Measurements from ENCODE around the gene SLC31A2.
A peak's percentile ranks its signal among the peaks of the same experiment; 100 is the strongest.
"Not testable (repeated sequence)": the region's sequence is repeated elsewhere in the genome, so short reads cannot be mapped to it uniquely, and the experiment has no call there.

SLC31A2 gene, protein sequence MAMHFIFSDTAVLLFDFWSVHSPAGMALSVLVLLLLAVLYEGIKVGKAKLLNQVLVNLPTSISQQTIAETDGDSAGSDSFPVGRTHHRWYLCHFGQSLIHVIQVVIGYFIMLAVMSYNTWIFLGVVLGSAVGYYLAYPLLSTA

GRCh38 chr9:113150670-113151611, at the start of gene SLC31A2:
Gene SLC31A2 (plus strand): TSS chr9:113151007. CDS start chr9:113151075, 68 bp downstream.
- peaks cover 26% of the 10 kb centered on the region for H3K4me1 Mint-ChIP-seq (ENCODE audit: low read depth)
- no peaks in the 10 kb centered on the region for H3K9me3 Mint-ChIP-seq
- H3K36me3 Mint-ChIP-seq (ENCODE audit: low read depth): peaks cover 6% of the 10 kb centered on the region
- H3K27ac Mint-ChIP-seq: no peak within 1 kb of the TSS
- peaks cover 5% of the 10 kb centered on the region for H3K27me3 Mint-ChIP-seq (ENCODE audit: low read depth)
- H3K4me3 Mint-ChIP-seq: peak within 1 kb of the TSS; percentile 73

DNA sequence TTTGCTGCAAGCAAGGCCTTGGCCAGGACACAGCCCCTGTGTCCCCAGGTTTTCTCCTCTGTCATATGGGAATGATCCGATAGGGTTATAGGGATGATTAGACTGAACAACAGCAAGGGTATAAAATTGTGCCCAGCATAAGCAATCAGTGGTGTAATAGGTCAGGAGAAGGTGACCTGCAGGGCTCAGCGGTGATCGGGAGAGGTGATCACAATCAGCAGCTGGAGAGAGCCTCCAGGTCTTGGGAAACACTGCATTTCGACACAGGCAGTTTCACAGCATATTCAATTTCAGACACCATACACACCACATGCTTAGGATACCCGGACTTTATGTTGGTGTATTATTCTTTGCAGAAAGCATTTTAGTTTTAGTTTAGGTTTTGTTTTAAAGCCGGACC, 45.5 kb upstream of the SLC31A2 start:
- H3K4me1 Mint-ChIP-seq (ENCODE audit: low read depth); H3K4me3 Mint-ChIP-seq; H3K36me3 Mint-ChIP-seq (ENCODE audit: low read depth); H3K27me3 Mint-ChIP-seq (ENCODE audit: low read depth); H3K9me3 Mint-ChIP-seq; H3K27ac Mint-ChIP-seq: not testable (repeated sequence)

- H3K9me3 Mint-ChIP-seq; H3K4me3 Mint-ChIP-seq; H3K4me1 Mint-ChIP-seq (ENCODE audit: low read depth); H3K36me3 Mint-ChIP-seq (ENCODE audit: low read depth); H3K27ac Mint-ChIP-seq; H3K27me3 Mint-ChIP-seq (ENCODE audit: low read depth): not testable (repeated sequence)
These were observed 39.5 kb upstream of the SLC31A2 start for GRCh38 chr9:113111065-113111951.

DNA sequence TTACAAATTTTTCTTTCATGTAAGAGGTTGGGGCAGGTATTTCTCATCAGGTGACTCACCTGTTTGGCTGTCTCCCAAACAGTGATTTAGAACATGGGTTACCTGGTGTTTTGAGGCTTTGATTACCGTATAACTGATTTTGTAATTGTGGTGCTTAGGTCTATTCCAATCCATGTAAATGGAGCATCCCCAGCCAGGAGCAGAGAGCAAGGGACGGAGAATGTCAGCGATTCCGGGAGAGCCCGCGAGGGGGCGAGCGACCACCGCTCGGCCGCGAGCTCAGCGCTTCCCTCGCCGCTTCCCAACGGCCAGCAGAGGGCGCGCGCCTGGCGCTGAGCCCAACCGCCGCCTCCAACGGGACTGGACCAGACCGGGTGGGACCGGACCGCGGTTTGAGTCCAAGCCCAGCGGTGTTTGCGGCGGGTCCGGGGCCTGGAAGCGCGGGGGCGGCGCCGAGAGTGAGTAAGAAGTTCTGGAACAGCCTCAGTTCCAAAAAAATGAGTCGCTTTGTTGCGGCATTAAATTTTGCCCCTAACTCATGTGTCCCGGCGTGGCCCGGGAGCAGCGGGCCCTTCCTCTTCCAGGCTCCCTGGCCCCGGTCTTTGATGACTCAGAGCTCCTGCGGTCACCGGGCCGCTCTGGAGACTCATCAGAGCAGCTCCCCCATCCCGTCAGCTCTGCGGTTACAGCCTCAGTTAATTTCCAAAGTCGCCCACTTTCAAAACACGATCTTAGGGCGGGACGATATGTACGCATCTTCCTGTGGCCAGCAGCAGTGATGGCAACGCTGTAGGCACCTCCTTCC, 37.9 kb upstream of the SLC31A2 start:
- H3K27me3 Mint-ChIP-seq (ENCODE audit: low read depth); H3K4me3 Mint-ChIP-seq; H3K4me1 Mint-ChIP-seq (ENCODE audit: low read depth); H3K36me3 Mint-ChIP-seq (ENCODE audit: low read depth); H3K27ac Mint-ChIP-seq; H3K9me3 Mint-ChIP-seq: not testable (repeated sequence)

DNA sequence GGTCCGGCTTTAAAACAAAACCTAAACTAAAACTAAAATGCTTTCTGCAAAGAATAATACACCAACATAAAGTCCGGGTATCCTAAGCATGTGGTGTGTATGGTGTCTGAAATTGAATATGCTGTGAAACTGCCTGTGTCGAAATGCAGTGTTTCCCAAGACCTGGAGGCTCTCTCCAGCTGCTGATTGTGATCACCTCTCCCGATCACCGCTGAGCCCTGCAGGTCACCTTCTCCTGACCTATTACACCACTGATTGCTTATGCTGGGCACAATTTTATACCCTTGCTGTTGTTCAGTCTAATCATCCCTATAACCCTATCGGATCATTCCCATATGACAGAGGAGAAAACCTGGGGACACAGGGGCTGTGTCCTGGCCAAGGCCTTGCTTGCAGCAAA, 32.0 kb upstream of the SLC31A2 start:
- not testable (repeated sequence) for H3K4me3 Mint-ChIP-seq

DNA sequence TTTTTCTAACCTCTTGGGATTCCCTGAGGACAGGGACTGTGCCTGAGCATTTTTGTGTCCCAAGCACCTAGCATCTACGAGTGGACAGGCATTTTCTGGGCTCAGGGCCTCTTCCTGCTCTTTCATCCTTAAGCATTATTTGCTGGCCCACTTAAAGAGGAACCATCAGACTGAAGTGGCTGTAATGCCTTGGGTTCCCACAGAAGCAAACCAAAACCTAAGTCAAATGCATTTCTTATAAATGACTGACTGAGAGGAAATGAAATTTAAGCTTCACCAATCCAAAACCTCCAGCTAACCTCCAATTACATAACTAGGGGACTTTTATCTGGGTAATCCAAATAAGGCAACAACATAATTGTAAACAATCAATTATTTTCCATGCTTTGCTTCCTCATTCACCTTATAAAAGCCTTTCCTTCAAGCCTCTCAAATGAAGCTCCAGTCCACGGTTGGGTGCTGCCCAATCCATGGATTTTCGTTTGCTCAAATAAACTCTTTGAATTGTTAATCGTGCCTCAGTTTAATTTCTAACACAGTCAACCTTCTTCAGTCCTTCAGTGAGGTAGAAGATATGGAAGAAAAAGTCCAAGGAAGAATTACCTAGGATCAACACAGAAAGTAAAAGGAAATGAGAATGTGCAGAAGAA, 25.3 kb upstream of the SLC31A2 start:
- Mint-ChIP-seq H3K9me3 (no peaks in the 10 kb centered on the region), H3K36me3 (ENCODE audit: low read depth) (no peaks in the 10 kb centered on the region), H3K27ac (no peak overlapping the region), H3K27me3 (ENCODE audit: low read depth) (peaks cover 11% of the 10 kb centered on the region), H3K4me3 (no peak overlapping the region), H3K4me1 (ENCODE audit: low read depth) (no peaks in the 10 kb centered on the region)

More for the DNA sequence above, 32.0 kb upstream of the SLC31A2 start:
- not testable (repeated sequence) for H3K4me1 Mint-ChIP-seq (ENCODE audit: low read depth); H3K27ac Mint-ChIP-seq; H3K36me3 Mint-ChIP-seq (ENCODE audit: low read depth); H3K27me3 Mint-ChIP-seq (ENCODE audit: low read depth); H3K9me3 Mint-ChIP-seq

- no peak overlapping the region for H3K27ac Mint-ChIP-seq
- no peaks in the 10 kb centered on the region for H3K36me3 Mint-ChIP-seq (ENCODE audit: low read depth)
- no peak overlapping the region for H3K4me3 Mint-ChIP-seq
- no peaks in the 10 kb centered on the region for H3K9me3 Mint-ChIP-seq
- H3K4me1 Mint-ChIP-seq (ENCODE audit: low read depth): no peaks in the 10 kb centered on the region
- peaks cover 21% of the 10 kb centered on the region for H3K27me3 Mint-ChIP-seq (ENCODE audit: low read depth)
These were observed 21.3 kb upstream of the SLC31A2 start for GRCh38 chr9:113129466-113129865.

GRCh38 chr9:113129884-113130283, 20.9 kb upstream of the SLC31A2 start:
- H3K27ac Mint-ChIP-seq: no peak overlapping the region
- peaks cover 21% of the 10 kb centered on the region for H3K27me3 Mint-ChIP-seq (ENCODE audit: low read depth)
- no peak overlapping the region for H3K4me3 Mint-ChIP-seq
- H3K36me3 Mint-ChIP-seq (ENCODE audit: low read depth): no peaks in the 10 kb centered on the region
- H3K9me3 Mint-ChIP-seq: no peaks in the 10 kb centered on the region
- H3K4me1 Mint-ChIP-seq (ENCODE audit: low read depth): no peaks in the 10 kb centered on the region

DNA sequence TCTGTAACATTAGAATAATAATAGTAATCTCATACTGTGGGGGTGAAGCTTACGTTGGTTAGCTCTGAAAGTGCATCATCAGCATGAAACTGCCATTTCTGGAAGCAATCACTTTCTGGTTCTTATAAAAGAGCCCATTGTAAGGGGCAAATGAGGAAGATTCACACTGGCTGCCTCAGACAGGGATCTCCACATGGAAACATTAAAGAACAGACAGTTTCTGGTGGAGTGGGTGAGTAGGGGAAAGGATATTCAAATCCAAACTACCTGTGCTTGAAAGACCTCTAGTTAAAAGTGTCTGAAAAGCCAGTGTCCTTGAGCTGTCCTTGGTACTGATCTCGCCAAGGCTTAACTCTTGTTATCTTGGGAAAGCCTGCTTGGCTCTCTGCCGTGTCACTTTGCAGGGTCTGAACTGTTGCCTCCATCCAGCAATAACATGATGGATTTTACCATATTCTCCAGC, 19.1 kb upstream of the SLC31A2 start:
- Mint-ChIP-seq H3K27ac (no peak overlapping the region), H3K9me3 (no peaks in the 10 kb centered on the region), H3K27me3 (ENCODE audit: low read depth) (peaks cover 21% of the 10 kb centered on the region)

DNA sequence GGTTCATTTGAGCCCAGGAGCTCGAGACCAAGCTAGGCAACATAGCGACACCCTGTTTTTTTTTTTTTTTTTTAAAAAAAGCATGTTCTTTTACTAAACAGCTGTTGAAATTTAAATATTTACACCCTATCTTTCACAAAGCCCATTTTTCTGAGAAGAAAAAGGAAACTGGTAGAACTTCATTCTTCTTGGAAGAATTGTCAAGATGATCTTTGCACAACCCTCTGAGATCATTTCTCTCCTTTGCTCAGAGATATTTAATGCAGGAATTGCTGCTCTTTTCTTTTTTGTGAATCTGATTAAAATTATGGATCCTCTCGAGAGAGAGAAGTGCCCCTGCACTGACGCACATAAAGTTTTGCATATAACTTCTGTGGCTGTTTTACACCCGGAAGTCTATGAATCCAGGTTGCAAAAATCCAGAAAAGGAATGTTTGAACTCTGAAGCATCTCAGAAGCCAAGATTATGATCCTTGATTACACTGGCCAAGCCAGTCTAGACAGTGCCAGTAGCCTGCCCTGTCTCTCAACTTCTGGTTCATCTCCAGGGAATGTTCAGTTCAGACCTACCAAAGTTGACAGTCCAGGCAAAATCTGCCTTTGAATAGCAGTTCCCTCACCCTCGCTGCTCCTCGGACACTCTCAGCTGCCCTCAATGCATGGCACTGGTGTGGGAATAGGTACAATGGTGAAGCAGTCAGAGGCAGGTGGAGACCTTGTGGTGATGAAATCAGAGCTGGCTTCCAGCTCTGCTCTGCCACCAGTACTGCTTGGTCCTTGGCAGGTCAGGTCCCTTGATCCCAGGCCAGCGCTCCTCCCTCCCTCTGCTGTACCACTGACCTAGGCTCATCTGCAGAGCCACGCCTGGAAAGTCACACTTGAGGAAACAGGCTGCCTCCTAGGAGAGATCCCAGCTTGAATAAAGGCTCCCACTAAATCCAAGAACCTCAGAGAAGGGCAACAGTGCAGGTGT, 13.3 kb upstream of the SLC31A2 start:
- Mint-ChIP-seq H3K4me1 (ENCODE audit: low read depth) (no peaks in the 10 kb centered on the region), H3K27ac (no peak overlapping the region), H3K27me3 (ENCODE audit: low read depth) (peaks cover 12% of the 10 kb centered on the region), H3K9me3 (peaks cover 3% of the 10 kb centered on the region), H3K36me3 (ENCODE audit: low read depth) (no peaks in the 10 kb centered on the region), H3K4me3 (no peak overlapping the region)

More for the DNA sequence above, 19.1 kb upstream of the SLC31A2 start:
- H3K4me1 Mint-ChIP-seq (ENCODE audit: low read depth): no peaks in the 10 kb centered on the region
- H3K4me3 Mint-ChIP-seq: no peak overlapping the region
- no peaks in the 10 kb centered on the region for H3K36me3 Mint-ChIP-seq (ENCODE audit: low read depth)

DNA sequence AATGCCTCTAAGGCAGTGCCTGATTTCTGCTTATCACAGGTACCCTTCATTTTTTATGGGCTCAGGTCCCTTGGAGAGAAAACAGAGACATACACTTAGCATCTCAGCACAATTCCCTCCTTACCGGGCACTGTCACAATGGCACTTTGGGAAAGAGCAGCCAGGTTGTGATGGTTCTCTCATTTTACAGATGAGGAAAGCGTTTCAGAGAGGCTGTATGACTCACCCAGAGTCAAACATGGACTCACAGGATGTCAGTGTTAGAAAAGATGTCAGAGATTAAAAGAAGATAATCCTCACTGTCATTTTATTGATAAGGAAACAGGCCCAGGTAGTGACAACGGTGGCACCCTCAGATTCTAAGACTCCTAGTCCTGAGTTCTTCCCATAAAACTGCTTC, 12.0 kb upstream of the SLC31A2 start:
- H3K27ac Mint-ChIP-seq: no peak overlapping the region
- peaks cover 3% of the 10 kb centered on the region for H3K9me3 Mint-ChIP-seq
- H3K4me1 Mint-ChIP-seq (ENCODE audit: low read depth): no peaks in the 10 kb centered on the region
- no peak overlapping the region for H3K4me3 Mint-ChIP-seq
- H3K36me3 Mint-ChIP-seq (ENCODE audit: low read depth): no peaks in the 10 kb centered on the region
- H3K27me3 Mint-ChIP-seq (ENCODE audit: low read depth): peaks cover 15% of the 10 kb centered on the region

GRCh38 chr9:113139225-113139829, 11.5 kb upstream of the SLC31A2 start:
- peaks cover 21% of the 10 kb centered on the region for H3K27me3 Mint-ChIP-seq (ENCODE audit: low read depth)
- no peak overlapping the region for H3K27ac Mint-ChIP-seq
- H3K4me3 Mint-ChIP-seq: no peak overlapping the region
- no peaks in the 10 kb centered on the region for H3K4me1 Mint-ChIP-seq (ENCODE audit: low read depth)
- peaks cover 3% of the 10 kb centered on the region for H3K9me3 Mint-ChIP-seq
- H3K36me3 Mint-ChIP-seq (ENCODE audit: low read depth): no peaks in the 10 kb centered on the region

All from T-helper 1 cell treated with Interleukin-12 subunit alpha and Interleukin-12 subunit beta and Interleukin-4 antibody, amounts not matched to agents 30 μg/mL and 1 μg/mL, for 36 hours (primary cell).